Activated CD4-positive, CD25-positive, alpha-beta regulatory T cell treated with anti-CD3 and anti-CD28 coated beads, Interleukin-2, amount 50 U/mL, for 72 hours (primary cell): ENCODE measurements around the gene SPEF2.

Experiments
- DNase-seq: peaks from one replicate; pipeline ENCODE4 v3.0.0; 2021

SPEF2 gene

DNA sequence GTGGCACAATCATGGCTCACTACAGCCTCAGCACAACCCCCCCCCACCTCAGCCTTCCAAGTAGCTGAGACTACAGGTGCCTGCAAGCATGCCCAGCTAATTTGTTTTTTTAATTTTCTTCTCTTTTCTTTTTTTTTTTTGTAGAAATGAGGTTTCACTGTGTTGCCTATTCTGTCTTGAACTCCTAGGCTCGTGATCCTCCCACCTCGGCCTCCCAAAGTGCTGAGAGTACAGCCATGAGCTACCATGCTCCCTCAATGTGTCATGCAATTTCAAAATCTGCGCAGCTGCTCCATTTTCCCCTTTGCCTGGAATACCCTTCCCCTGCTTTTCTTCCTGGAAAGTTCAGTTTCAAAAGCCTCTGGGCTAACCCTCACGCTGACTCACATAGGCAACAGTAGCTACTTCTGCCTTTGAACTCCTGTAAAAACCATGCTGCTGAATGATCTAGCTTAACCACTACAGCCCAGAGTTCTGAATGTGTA lies 168.0 kb downstream of the SPEF2 start:
- no peak for DNase-seq

DNA sequence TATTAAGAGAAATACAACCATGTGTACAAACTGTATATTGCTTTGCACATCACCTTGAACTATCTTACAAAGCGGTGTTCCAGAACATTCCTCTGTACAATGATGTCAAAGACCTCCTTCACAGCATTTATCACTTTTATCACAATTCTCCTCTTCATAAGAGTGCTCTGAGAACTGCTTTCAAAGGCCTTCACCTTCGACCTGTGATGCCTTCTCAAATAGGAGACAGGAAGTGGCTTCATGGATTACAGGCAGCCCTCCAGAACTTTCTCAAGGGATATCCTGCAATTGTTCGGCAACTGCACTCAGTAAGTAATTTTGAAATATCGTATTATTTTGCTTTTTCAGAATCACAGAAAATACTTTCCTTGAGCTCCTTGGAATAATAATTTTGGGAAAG lies 171.1 kb downstream of the SPEF2 start:
- DNase-seq = no peak

DNA sequence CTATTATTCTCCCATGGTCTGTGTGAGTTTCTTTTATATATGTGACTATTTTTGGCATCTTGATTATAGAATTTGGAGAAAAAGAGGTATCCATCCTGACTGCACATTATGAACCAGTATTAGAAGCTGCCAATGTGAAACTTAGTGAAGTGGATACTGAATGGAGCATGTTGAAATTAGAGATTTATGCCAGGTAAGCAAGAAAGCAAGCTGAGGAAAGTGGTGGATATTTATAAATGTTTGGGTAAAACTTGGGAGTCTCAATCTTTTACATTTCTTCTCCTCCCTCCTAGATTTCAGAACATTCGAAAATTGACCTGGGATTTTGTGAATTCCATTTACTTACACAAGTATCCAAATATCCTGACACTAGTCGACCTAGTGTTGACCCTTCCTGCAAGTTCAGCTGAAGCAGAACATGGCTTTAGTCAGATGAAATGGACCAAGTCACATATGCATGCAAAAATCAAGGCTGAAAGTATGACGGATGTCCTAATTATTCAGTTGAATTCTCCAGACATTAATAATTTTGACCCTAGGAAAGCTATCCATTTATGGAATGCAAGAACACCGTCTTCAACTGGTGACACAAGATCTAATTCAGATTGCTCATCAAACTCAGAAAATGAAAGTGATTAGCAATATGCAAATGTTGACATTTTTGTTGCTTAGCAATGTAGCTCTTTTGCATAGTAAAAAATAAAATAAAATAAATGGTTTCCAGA lies 172.2 kb downstream of the SPEF2 start:
- DNase-seq = no peak

DNA sequence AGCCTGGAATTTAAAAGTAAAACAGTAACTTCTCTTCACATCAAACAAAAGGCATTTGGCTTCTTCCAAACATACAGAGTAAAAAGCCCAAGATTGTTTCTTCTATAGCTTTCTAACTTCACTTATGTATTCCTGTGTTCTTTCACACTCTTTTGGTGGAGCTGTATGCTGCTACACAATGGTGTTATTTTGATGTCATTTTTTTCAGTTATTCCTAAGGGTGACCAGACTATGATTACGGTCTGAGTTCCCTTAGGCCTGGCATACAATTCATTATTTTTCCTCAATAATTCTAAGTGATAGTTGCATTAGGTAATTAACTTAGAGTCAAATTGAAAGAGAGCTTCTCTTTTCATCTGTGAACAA lies 172.8 kb downstream of the SPEF2 start:
- no peak for DNase-seq

DNA sequence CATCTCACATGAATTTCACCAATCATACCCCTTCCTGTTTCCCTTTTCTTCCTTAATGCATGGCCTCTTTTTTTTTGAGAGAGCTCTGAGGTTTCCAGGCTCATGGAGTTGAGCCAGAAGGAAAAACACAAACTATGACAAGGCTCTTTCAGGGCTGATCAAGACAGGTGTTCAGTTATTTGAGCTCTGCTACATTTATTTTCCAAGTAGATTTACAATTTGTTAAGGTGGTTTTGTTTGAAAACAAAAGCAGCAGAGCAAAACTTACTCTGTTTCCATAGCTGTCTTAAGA lies 176.6 kb downstream of the SPEF2 start:
- no peak for DNase-seq

DNA sequence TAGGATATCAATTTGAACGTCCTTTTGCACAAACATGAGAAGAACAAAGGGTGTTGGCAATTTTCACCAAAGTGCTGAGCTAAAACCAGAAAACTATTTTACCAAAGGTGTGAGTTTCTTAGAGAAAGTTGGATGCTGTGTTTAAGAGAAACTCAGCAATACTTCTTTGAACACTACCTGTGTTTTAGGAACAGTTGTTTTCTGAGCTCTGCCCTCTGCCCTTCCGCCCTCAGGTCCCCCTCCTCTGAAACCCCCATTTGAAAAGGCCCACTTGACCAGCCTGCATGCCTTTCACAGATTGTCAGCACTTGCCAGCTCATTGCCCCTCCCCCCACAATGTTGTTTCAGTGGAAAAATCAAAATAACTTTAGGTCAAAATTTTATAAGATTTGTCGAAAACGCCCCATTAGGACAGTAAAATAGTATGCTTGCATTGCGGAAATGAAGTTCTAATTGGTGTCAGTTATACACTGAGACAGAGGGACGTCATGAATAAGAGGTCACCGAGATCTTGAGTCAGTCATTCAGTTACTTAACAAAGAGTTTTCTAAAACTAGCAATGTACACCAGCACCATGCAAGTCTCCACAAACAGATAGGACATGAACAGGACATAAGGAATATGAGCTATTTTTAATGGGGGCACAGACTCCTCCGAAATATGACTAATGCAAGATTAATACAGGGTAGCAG lies 177.2 kb downstream of the SPEF2 start:
- DNase-seq = no peak

DNA sequence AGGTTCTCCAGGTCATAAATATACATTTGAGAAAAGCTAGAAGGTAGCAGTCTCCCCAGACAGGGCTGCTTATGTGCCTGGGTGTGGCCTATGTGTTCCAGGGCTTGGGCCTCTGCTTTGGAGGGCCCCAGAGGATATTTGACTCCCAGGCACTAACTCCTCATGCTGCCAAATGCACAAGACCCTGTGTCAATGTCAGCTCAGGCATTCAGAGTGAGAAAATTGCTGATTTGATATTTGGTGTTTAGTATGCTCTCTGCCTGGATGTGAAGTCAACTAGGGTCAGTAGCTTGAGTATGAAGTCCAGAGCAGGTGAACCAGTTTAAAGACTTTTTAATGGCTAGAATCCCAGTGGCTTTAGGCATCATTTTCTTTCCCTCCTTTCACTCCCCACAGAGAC lies 181.5 kb downstream of the SPEF2 start:
- DNase-seq = no peak

DNA sequence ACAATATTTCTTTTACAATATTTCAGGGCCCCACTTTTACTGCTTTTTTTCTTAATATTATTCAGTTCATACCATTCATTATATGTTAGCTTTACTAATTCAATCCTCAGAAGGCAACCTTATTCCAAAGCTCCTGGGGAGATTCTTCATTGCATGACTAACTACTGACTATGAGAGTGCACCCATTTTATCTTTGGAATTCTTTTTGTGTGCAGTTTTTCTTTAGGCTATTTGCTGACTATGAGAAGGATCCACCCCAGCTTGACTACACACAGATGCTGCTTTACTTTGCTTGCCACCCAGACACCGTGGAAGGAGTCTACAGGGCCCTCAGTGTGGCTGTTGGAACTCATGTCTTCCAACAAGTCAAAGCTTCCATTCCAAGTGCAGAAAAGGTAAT lies 182.1 kb downstream of the SPEF2 start:
- DNase-seq = no peak

DNA sequence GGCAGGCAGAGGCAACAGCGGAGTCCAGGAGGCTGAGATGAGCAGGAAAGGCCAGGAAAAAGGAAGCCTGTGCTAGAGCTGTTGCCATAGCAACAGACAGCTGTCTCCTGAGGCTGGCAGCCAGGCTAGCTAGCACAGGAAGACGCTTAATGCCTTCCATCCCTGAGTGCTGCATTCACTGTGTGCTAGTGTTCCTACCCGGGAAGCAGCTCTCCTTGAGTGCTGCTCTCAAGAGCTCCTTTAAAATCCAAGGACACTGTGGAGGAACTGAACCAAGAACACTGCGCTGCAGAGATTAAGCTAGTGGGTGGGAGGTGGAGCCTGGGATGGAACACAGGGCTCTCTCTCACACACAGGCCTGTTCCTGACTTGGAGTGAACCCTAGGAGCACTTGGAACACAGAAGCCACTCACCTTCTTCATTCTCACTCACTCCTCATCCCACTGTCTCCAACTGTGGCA lies 185.6 kb downstream of the SPEF2 start:
- DNase-seq = no peak

DNA sequence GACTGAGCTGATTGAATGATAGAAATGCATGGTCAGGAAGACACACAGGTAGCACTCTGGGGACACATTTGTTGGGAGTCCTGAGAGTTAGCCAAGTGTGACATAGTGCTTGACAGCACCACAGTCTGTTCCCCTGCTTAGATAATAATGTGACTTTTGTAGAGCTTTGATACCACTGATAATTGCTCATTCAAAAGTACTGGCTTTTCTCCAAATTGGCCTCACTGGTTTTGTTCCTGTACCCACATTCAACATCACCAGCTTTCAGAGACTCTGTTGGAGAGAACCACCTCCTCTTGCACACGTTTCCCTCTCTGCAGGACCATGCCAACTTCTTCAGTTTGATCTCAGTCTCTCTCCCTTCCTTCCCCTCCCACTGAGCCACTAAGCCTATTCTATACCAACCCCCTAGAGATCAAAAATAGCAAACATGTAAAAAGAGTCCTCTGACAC lies 186.6 kb downstream of the SPEF2 start:
- DNase-seq = no peak

DNA sequence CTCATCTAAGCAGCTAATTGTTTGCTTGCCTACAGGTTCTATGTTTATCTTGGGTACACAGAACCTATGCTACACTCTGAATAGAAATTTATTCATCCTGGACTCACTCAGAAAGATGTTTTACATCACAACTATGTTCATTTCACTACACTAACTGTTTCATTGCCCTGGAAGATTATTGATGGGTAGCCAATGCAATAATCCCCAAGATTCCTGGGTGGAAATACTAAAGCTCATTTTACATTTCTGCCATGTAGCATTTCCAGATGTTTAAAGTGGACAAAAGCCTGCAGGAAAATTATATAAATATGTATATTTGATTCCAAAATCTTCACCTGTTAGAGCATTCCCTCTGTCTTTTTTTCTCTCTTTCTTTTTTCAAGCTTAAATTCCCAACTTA lies 187.2 kb downstream of the SPEF2 start:
- DNase-seq = no peak

DNA sequence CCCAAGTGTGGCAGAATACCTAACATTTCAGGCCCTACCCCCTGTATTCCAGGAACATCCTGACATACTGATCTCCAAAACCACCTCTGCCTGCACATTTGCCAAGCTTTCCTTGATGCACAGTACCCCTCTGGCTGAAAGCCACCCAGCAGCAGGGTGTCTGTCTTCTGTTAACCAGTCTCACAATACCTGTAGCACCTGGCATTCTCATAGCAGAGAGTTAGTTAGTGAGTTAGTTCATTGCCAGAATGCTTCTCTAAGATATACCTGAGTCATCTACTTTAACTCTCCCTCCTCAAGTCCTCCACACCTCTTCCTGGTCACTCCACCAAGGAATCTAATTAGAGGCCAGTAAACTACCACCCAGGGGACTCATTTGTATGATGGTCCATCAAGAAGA lies 192.9 kb downstream of the SPEF2 start:
- no peak for DNase-seq

DNA sequence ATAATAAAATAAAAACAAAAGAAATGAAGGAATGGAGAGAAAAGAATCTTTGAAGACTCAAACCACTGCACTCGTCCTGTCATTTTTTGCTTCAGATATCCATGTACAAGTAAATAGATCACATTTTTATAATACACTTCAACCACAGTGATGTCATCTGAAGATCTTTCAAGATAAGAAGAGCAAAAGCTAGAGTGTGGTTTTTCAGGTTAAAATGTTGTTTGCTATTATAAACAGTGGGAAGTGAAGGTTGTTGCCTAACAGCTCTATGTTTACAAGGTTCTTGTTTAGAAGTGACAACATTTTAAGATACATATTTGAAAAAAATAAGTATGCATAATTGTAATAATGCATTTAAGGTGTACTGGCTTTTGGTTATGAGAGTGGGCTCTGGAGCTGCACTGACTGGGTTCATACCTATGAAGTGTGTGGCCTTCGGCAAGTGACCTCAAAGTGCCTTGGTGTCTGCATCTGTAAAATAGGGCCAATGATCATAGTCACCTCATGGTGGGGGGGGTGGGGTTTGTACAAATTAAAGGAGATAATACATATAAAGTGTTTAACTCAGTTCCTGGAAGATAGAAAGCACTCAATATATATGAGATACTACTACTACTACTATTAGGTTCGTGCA lies 193.6 kb downstream of the SPEF2 start:
- no peak for DNase-seq

DNA sequence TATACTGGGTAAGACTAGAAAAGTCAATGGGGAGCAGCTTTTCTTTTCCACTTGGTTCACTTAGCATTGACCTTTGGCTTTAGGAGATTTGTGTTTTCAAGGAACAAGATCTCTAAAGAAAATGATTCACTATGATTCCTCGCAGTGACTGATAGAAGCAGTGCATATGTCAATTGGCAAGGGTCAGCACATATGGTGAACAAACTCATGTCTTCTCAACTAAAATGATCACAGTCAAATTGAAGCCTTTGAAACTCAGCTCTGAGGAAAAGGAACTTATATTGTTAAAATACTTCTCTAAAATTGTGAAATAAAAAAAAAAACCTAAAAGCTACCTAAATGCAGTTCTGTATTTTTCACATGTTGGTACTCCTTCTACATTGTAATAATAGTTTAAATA lies 195.9 kb downstream of the SPEF2 start:
- DNase-seq = no peak

DNA sequence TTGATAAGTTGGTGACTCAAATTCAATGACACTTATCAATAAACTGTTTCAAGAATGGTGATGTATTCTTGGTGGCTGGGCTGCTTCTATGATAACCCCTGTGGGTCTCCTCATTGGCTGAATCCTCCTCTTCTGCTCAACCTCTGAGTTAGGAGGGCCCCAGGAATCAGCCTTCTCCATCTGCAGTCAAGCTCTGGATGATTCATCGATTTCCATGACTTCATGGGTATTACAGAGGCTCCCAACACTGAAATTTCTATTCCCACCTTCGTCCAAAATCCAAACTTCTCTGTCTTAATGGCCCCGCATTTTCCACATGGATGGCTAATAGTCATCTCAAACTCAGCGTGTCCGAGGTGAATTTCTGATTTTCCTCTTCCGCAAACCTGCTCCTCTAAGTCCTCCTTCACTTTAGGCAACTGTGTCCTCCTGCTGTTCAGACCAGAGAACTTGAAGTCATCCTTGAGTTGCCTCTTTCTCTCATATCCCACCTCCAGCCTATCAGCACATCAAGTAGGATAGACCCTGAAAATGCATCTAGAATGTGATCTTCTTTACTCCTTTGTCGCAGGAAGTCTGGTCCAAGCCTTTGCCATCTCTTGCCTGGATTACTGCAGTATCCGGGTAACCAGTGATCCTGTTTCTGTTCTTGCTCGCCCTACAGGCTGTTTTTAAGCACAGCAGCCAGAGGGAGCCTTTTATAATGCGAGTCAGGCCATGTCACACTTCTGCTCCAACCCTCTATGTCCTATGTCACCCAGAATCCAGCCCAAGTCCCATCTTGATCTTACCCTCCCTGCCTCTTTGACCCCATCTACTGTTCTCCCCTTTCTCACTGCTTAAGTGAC lies 197.7 kb downstream of the SPEF2 start:
- DNase-seq = no peak

DNA sequence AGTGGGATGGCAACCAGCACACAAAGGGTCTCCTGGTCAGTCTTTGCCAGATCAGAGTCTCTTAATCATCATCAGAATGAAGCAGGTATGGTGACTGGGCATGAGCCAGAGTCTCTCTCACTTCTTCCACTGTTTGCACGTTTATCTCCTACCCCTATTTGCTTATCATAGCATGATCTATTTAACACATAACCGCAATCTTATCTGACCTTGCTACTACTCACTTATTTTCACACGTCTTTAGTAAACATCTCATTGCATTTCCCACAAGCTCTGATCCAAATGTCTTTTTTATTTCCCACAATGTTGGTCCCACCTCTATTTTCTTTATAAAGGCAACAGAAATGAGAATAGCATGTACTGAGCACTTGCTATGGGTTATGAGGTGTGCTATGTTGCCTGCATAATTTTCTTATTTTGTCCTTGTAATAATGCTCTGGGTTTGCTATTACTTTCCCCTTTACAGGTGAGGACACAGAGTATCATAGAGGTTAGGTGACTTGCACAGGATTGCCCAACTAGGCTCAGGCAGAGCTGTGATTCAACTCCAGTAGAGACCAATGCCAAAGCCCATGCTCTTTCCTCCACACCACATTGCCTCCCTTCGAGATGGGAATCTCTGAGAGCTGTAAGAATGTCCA lies 199.3 kb downstream of the SPEF2 start:
- DNase-seq = no peak

DNA sequence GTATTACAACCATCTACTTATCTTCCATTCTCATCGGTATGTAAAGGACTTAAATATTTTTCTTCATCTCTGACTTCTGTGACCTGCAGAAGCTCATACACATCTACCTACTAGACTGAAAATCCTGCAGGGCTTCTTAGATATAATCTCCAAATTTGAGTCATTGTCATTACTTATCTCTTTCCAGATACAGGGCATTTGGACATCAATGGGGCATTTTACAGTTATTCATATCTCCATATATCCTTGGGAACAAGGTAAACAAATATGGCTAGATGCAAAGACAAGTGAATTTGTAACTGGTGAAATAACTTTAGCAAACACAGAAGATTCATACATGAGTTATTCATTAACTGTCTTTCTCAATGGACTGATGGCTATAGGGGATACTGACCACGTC lies 201.4 kb downstream of the SPEF2 start:
- DNase-seq = no peak

DNA sequence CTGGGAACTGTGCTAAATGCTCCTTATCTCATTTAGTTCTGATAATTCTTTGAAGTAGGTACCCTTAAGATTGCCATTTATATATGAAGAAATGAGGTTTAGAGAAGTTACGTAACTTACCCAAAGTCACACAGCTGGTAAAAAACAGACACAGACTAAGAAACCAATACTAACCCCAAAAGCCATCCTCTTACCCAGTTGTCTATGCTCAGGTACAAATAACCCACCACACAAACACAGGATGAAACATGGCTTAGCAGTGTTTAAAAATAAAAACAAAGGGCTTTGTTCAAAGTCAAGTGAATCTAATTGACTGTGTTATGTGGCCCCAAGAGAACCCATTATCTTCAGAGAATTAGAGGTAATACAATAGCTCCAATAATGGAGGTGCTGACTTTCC lies 202.0 kb downstream of the SPEF2 start:
- DNase-seq = no peak

DNA sequence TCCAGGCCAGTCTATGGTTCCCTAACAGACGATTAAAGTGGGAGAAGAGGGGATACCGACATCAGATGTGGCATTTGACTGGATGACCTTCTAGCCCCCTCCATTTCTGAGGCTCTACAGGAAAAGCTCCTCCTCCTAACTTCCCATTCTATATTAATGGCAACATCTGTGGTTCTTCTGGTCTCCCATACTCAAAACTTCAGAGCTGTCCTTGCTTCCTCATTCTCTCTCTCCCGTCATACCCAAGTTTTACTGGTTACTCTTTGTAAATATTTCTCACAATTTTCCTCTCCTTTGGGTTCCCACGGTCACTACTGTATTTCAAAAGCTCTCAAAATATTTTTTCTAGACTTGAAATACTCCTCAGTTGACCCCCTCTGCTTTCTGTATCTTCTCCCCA lies 203.1 kb downstream of the SPEF2 start:
- DNase-seq = no peak

DNA sequence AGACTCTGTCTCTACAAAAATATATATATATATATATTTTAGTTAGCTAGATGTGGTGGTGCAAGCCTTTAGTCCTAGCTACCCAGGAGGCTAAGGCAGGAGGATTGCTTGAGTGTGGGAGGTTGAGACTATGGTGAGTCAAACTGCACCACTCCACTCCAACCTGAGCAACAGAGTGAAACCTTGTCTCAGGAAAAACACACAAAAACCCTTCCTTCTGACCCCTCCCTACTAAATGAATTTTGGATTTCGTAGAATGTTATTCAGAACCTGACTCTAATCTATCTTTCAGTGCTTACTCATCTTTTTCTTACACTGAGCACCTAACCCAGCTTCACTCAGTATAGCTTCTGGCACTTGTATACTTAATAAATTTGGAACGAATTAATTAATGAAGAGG lies 203.8 kb downstream of the SPEF2 start:
- no peak for DNase-seq

DNA sequence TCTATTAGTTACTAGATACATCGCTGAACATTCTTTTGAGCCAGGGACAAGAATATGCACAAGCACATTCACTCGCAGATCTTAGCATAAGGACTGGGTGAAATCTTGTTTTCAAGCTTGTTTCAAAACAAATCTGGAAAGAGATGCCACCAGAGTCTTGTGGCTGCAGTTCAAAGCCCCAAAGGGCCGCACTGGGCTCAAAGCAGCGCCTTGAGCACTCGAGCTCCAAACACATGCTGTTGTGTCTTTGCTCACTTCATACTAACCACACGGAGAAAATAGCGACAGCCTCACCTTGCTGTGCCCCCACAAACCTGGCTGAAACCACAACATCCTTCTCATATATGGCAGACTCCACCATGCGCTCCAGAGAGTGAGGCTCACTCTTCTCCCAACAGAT lies 204.8 kb downstream of the SPEF2 start:
- DNase-seq = no peak

DNA sequence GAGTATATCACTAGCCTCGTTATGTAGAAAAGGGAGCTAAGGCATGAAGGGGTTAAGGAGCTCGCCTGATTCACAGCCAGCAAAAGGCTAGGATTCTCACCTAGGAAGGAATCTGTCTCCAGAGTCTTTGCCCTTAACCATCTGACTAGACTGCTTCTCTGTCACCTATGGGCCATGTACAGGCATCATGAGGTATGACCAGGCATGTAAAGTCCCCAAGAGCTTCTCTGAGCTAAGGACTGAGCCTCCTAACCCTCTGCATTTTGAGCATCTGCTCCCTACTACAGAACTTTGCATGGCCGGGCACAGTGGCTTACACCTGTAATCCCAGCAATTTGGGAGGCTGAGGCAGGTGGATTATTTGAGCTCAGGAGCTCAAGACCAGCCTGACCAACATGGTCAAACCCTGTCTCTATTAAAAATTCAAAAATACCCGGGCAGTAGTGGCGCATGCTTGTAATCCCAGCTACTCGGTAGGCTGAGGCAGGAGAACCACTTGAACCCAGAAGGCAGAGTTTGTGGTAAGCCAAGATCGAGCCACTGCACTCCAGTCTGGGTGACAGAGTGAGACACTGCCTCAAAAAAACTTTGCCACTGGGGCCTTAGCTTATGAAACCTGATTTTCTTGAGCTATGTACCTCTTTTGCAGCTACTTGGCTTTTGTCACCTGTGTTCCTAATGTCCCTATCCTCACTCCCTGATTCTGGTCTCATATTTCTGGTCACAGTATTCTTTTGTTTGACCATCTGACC lies 205.9 kb downstream of the SPEF2 start:
- no peak for DNase-seq
